PFSK-1 (cell line): ENCODE data around the gene MMP28.

Experiments used
- FOXP2 ChIP-seq: optimal IDR thresholded peaks from 2 replicates; pipeline ENCODE3; 2011; ENCODE audit warnings: borderline replicate concordance, control low read depth, inconsistent platforms; ENCODE audit not compliant: insufficient read depth; ENCODE audit errors: extremely low read length, extremely low read depth
- POLR2AphosphoS5 ChIP-seq: IDR thresholded peaks from 2 replicates; pipeline ENCODE4 v1.6.1; 2012; ENCODE audit warnings: low read depth, mild to moderate bottlenecking, control low read depth, low read length, moderate library complexity
- SIN3A ChIP-seq: IDR thresholded peaks from 2 replicates; pipeline ENCODE4 v1.6.1; 2012; ENCODE audit warnings: mild to moderate bottlenecking, low read length, moderate library complexity, borderline replicate concordance; ENCODE audit not compliant: insufficient read depth
- TAF1 ChIP-seq: IDR thresholded peaks from 2 replicates; pipeline ENCODE4 v1.6.1; 2012; ENCODE audit warnings: low read length, control low read depth, borderline replicate concordance; ENCODE audit not compliant: insufficient read depth
- TF ChIP-seq, protein P1 (sequence below), 2 experiments: IDR thresholded peaks; 2 replicates each; pipeline versions ENCODE4 v1.6.1 to v1.8.0; 2011 to 2012; ENCODE audit warnings: low read depth in 2 of 2, low read length in 2 of 2, control low read depth in 1 of 2, inconsistent platforms in 1 of 2, mild to moderate bottlenecking in 1 of 2, moderate library complexity in 1 of 2; ENCODE audit not compliant: insufficient read depth in 1 of 2

- TF ChIP-seq POLR2AphosphoS5 (no peak), TAF1 (no peak), FOXP2 (no peak), SIN3A (no peak)
- TF ChIP-seq, protein P1, sequence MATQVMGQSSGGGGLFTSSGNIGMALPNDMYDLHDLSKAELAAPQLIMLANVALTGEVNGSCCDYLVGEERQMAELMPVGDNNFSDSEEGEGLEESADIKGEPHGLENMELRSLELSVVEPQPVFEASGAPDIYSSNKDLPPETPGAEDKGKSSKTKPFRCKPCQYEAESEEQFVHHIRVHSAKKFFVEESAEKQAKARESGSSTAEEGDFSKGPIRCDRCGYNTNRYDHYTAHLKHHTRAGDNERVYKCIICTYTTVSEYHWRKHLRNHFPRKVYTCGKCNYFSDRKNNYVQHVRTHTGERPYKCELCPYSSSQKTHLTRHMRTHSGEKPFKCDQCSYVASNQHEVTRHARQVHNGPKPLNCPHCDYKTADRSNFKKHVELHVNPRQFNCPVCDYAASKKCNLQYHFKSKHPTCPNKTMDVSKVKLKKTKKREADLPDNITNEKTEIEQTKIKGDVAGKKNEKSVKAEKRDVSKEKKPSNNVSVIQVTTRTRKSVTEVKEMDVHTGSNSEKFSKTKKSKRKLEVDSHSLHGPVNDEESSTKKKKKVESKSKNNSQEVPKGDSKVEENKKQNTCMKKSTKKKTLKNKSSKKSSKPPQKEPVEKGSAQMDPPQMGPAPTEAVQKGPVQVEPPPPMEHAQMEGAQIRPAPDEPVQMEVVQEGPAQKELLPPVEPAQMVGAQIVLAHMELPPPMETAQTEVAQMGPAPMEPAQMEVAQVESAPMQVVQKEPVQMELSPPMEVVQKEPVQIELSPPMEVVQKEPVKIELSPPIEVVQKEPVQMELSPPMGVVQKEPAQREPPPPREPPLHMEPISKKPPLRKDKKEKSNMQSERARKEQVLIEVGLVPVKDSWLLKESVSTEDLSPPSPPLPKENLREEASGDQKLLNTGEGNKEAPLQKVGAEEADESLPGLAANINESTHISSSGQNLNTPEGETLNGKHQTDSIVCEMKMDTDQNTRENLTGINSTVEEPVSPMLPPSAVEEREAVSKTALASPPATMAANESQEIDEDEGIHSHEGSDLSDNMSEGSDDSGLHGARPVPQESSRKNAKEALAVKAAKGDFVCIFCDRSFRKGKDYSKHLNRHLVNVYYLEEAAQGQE (IDR thresholded peaks at IDR 0.05; ENCODE audit: insufficient read depth in 1 of 2, low read depth in 2 of 2, low read length in 2 of 2): no peak
These were observed 69.1 kb downstream of the MMP28 start for GRCh38 chr17:35726127-35726952.
